Neural crest cell (in vitro differentiated cells): ENCODE results near the gene SERHL2. TPM values are rescaled to one million over a fixed set of nuclear protein-coding genes. Genes with fewer than 3 reads are reported as not detected.
"Not testable (repeated sequence)": the region's sequence is repeated elsewhere in the genome, so short reads cannot be mapped to it uniquely, and the experiment has no call there.

Experiments used
- DNase-seq: peaks from one replicate; pipeline ENCODE4 v3.0.0; 2021; ENCODE audit warnings: low read depth, mixed read lengths, low spot score
- H3K27ac Mint-ChIP-seq: one replicate; pipeline ENCODE4 v1.8.0; 2021; ENCODE audit warnings: mild to moderate bottlenecking, mixed read lengths; ENCODE audit not compliant: unreplicated experiment
- H3K27me3 Mint-ChIP-seq: 2 replicates; pipeline ENCODE4 v1.8.0; 2021; ENCODE audit warnings: low read depth, mild to moderate bottlenecking, mixed read lengths
- H3K36me3 Mint-ChIP-seq: 2 replicates; pipeline ENCODE4 v1.8.0; 2021; ENCODE audit warnings: low read depth, mild to moderate bottlenecking, mixed read lengths
- H3K4me1 Mint-ChIP-seq: 2 replicates; pipeline ENCODE4 v1.8.0; 2021; ENCODE audit warnings: mixed read lengths
- H3K4me3 Mint-ChIP-seq: one replicate; pipeline ENCODE4 v1.8.0; 2021; ENCODE audit warnings: mild to moderate bottlenecking, mixed read lengths
- H3K9me3 Mint-ChIP-seq: 2 replicates; pipeline ENCODE4 v1.8.0; 2021; ENCODE audit warnings: mixed read lengths
- total RNA-seq: library from RNA; stranded (reverse); gene quantifications from 2 replicates; pipeline ENCODE4 v1.2.1, GENCODE V29; 2021
- TF ChIP-seq, protein P1 (sequence below): fragments of 200-600 bp; sonication (generic); conservative IDR thresholded peaks from 2 replicates; pipeline ENCODE4 v1.5.0; 2021; ENCODE audit warnings: antibody characterized with exemption, mild to moderate bottlenecking

Gene SERHL2
- total RNA-seq, 1 donor from 2014 or later: 0.63 TPM

DNA sequence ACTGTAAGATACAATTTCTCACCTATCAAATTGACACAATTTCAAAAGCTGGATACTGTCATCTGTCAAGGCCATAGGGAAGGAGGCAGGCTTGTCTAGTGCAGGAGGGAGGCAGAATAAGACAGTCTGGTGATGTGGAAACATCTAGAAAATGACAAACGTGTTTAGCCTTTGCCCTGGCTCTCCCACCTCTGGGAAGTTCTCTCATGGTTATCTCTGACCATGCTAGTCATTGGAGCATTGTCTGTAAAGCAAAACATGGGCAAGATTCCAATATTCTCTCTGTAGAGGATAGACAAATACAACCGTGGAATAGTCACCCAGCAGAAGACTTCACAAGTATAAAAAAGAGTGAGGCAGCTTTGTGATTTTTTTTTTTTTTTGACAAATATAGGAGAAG is 9.1 kb upstream of the SERHL2 start:
- no peaks in the 10 kb centered on the region for H3K9me3 Mint-ChIP-seq
- no peak for DNase-seq
- no peaks in the 10 kb centered on the region for H3K4me1 Mint-ChIP-seq
- H3K36me3 Mint-ChIP-seq: no peaks in the 10 kb centered on the region
- no peak overlapping the region for H3K27ac Mint-ChIP-seq
- H3K27me3 Mint-ChIP-seq: peaks cover 9% of the 10 kb centered on the region
- no peak overlapping the region for H3K4me3 Mint-ChIP-seq
- TF ChIP-seq, protein P1, sequence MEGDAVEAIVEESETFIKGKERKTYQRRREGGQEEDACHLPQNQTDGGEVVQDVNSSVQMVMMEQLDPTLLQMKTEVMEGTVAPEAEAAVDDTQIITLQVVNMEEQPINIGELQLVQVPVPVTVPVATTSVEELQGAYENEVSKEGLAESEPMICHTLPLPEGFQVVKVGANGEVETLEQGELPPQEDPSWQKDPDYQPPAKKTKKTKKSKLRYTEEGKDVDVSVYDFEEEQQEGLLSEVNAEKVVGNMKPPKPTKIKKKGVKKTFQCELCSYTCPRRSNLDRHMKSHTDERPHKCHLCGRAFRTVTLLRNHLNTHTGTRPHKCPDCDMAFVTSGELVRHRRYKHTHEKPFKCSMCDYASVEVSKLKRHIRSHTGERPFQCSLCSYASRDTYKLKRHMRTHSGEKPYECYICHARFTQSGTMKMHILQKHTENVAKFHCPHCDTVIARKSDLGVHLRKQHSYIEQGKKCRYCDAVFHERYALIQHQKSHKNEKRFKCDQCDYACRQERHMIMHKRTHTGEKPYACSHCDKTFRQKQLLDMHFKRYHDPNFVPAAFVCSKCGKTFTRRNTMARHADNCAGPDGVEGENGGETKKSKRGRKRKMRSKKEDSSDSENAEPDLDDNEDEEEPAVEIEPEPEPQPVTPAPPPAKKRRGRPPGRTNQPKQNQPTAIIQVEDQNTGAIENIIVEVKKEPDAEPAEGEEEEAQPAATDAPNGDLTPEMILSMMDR: no peak

DNA sequence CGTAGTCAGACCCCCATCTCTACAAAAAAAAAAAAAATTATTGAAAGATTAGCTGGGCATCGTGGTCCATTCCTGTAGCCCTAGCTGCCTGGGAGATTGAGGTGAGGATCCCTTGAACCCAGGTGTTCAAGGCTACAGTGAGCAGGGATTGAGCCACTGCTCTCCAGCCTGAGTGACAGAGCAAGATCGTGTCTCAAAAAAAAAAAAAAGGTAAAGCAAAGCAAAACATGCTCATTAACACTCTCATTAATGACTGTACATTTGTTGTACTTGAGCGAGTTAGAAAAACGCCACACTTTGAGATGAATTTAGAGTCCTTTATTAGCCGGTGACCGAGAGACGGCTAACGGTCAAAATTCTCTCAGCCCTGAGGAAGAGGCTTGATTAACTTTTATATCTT is 6.2 kb upstream of the SERHL2 start:
- Mint-ChIP-seq H3K9me3 (peaks cover 4% of the 10 kb centered on the region), H3K36me3 (no peaks in the 10 kb centered on the region), H3K27me3 (peaks cover 14% of the 10 kb centered on the region), H3K4me3 (no peak overlapping the region), H3K4me1 (no peaks in the 10 kb centered on the region), H3K27ac (no peak overlapping the region)
- TF ChIP-seq, protein P1: no peak
- DNase-seq: no peak

DNA sequence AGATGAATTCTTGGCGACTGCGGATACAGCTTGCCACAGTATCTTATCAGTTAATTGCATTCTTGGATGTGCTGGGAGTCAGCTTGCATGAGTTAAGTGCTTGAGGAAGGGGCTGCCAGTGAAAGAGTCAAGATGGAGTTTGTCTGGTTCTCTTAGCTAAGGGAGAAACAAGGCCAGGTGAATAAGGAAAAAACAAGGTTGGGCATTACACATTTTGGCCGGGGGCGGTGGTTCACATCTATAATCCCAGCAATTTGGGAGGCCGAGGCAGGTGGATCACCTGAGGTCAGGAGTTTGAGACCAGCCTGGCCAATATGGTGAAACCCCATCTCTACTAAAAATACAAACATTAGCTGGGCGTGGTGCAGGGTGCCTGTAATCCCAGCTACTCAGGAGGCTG is 5.6 kb upstream of the SERHL2 start:
- H3K27ac Mint-ChIP-seq, H3K36me3 Mint-ChIP-seq, H3K4me3 Mint-ChIP-seq, H3K4me1 Mint-ChIP-seq, DNase-seq, H3K9me3 Mint-ChIP-seq: not testable (repeated sequence)
- peaks cover 19% of the 10 kb centered on the region for H3K27me3 Mint-ChIP-seq

DNA sequence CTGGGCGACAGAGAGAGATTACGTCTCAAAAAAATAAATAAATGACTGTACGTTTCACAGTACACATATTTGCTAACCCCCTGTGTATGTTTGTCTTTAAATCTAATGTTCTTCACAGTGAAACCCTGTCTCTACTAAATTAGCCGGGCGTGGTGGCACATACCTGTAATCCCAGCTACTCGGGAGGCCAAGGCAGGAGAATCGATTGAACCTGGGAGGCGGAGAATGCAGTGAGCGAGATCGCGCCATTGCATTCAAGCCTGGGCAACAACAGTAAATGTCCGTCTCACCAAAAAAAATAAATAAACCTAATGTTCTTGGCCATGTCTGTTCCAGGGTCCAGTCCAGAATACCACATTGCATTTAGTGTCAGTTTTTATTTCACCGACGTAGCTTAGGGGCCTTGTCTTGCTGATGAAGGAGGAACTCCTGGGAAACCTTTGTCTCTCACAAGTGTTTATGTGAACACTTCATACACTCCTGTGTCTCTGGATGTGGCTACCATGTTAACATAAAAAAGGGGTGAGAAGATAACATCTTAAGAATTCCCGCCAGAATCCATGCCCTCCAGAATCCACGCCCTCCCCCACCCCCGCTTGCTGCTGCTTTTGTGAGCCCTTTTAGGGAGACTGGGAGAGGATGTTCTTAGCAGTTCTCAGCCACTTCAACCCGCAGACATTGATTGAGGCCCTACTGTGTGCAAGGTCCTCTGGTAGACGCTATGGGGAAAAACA is 5.0 kb upstream of the SERHL2 start:
- TF ChIP-seq, protein P1: no peak
- Mint-ChIP-seq H3K4me3 (no peak overlapping the region), H3K36me3 (no peaks in the 10 kb centered on the region), H3K9me3 (peaks cover 4% of the 10 kb centered on the region), H3K4me1 (peaks cover 9% of the 10 kb centered on the region), H3K27ac (no peak overlapping the region), H3K27me3 (peaks cover 22% of the 10 kb centered on the region)
- DNase-seq: no peak

DNA sequence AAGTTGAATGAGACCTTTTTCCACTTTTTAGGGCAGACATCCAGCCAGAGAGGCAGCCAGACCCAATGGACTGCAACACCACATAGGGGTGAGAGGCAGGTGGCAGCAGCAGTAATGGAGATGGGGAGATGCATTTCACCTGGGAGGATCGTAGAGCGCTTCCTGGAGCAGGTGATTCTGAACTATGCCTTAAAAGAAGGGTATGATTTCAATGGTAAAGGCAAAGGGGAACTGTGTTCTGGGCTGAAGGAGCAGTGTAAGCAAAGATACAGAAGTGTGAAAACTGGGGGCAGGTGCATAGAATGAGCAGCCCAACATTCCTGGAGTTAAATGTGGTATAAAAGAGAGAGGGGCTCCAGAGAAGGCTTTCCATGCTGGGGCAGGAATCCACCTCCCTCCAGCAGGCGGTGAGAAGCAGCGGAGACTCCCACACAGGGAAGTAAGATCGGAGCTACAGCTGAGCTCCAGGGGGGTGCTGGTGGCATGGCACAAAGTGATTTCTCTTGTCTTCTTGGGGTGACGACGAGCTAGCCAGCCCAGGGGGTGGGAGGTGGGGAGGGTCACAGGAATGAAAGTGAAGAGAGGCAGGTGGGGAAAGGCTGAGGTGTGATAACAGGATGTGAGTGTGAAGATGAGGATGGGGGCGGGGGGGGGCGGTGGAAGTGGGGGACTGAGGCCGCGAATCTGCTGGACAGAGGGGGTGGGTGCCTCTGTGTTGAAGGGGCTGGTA is 4.3 kb upstream of the SERHL2 start:
- H3K36me3 Mint-ChIP-seq: no peaks in the 10 kb centered on the region
- no peak overlapping the region for H3K4me3 Mint-ChIP-seq
- no peak for DNase-seq
- peaks cover 23% of the 10 kb centered on the region for H3K27me3 Mint-ChIP-seq
- H3K4me1 Mint-ChIP-seq: peaks cover 11% of the 10 kb centered on the region
- peaks cover 4% of the 10 kb centered on the region for H3K9me3 Mint-ChIP-seq
- TF ChIP-seq, protein P1: no peak
- H3K27ac Mint-ChIP-seq: no peak overlapping the region

DNA sequence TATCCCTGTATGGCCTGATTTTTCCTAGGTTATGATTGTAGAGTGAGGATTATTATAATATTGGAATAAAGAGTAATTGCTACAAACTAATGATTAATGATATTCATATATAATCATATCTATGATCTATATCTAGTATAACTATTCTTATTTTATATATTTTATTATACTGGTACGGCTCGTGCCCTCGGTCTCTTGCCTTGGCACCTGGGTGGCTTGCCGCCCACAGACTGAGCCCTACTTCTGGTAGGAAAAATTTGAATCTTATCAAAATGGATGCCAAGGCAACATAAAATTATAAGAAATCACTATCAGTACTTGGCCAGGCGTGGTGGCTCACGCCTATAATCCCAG is 1.5 kb upstream of the SERHL2 start:
- H3K36me3 Mint-ChIP-seq, DNase-seq, H3K27ac Mint-ChIP-seq, H3K9me3 Mint-ChIP-seq: not testable (repeated sequence)
- peak overlapping the region; percentile 86 for H3K4me3 Mint-ChIP-seq
- peaks cover 11% of the 10 kb centered on the region for H3K4me1 Mint-ChIP-seq
- TF ChIP-seq, protein P1: peak; percentile 4
- H3K27me3 Mint-ChIP-seq: peaks cover 23% of the 10 kb centered on the region
